Measurements from ENCODE around the gene SMIM34. TPM values are rescaled to one million over a fixed set of nuclear protein-coding genes. Genes with fewer than 3 reads are reported as not detected.
"Not testable (repeated sequence)": the region's sequence is repeated elsewhere in the genome, so short reads cannot be mapped to it uniquely, and the experiment has no call there.

Gene SMIM34
- total RNA-seq (under 1 TPM in 1 of 2 donors, not detected in 1; 0.81 TPM), polyA plus RNA-seq (ENCODE audit: insufficient read length in 6 of 6) (under 1 TPM; 0.26 to 0.95 (median 0.68) TPM)
- long read RNA-seq, donor 1 = 0 reads
- long read RNA-seq, donor 2 = 0 reads
- long read RNA-seq, donor 3 = 0 reads
- long read RNA-seq, donor 4 = 0 reads
- long read RNA-seq, donor 5 = 0 reads
- long read RNA-seq, donor 6 = 0 reads
- long read RNA-seq, donor 7 = 0 reads
- long read RNA-seq, donor 8 = 0 reads
- long read RNA-seq, donor 9 = 0 reads
- long read RNA-seq, donor 10, partial matches to known transcripts = 0 of 1 reads
- long read RNA-seq, donor 10, other reads (novel, unspliced or antisense) = 1 of 1 reads
- long read RNA-seq, donor 11 = 0 reads
- long read RNA-seq, donor 12 = 0 reads

GRCh38 chr21:34423805-34424204 lies at the start of gene SMIM34:
SMIM34 (minus strand) TSS chr21:34423951; CDS start chr21:34423839, 112 bp downstream.
- ATAC-seq; H3K27ac ChIP-seq; H3K36me3 ChIP-seq; intact Hi-C loops (cut with DNase I); DNase-seq; H3K4me3 ChIP-seq; H3K27me3 ChIP-seq; H3K9me3 ChIP-seq; H3K4me1 ChIP-seq: not testable (repeated sequence)

- DNase-seq; intact Hi-C loops (cut with DNase I); H3K27ac ChIP-seq; H3K4me1 ChIP-seq; H3K9me3 ChIP-seq; ATAC-seq; H3K27me3 ChIP-seq; H3K4me3 ChIP-seq; H3K36me3 ChIP-seq: not testable (repeated sequence)
Observed at GRCh38 chr21:34467333-34467732, 43.6 kb upstream of the SMIM34 start.

- ATAC-seq = peak; percentile 93
- H3K4me3 ChIP-seq; H3K9me3 ChIP-seq; H3K27ac ChIP-seq; DNase-seq; H3K4me1 ChIP-seq; H3K36me3 ChIP-seq; H3K27me3 ChIP-seq; intact Hi-C loops (cut with DNase I): not testable (repeated sequence)
Observed at GRCh38 chr21:34459426-34459825, 35.7 kb upstream of the SMIM34 start.

GRCh38 chr21:34458266-34458665 lies 34.5 kb upstream of the SMIM34 start:
- ATAC-seq; DNase-seq; intact Hi-C loops (cut with DNase I); H3K27me3 ChIP-seq; H3K4me3 ChIP-seq; H3K36me3 ChIP-seq; H3K4me1 ChIP-seq; H3K27ac ChIP-seq; H3K9me3 ChIP-seq: not testable (repeated sequence)

- H3K27me3 ChIP-seq; H3K9me3 ChIP-seq; DNase-seq; intact Hi-C loops (cut with DNase I); H3K4me3 ChIP-seq; H3K27ac ChIP-seq; H3K36me3 ChIP-seq; H3K4me1 ChIP-seq; ATAC-seq: not testable (repeated sequence)
Observed at GRCh38 chr21:34456180-34456579, 32.4 kb upstream of the SMIM34 start.

- H3K27ac ChIP-seq; intact Hi-C loops (cut with DNase I); H3K9me3 ChIP-seq; H3K36me3 ChIP-seq; H3K4me1 ChIP-seq; DNase-seq; H3K27me3 ChIP-seq; ATAC-seq; H3K4me3 ChIP-seq: not testable (repeated sequence)
Observed at GRCh38 chr21:34455628-34456027, 31.9 kb upstream of the SMIM34 start.

- intact Hi-C loops (cut with DNase I); H3K9me3 ChIP-seq; ATAC-seq; H3K4me3 ChIP-seq; H3K27ac ChIP-seq; H3K27me3 ChIP-seq; DNase-seq; H3K4me1 ChIP-seq; H3K36me3 ChIP-seq: not testable (repeated sequence)
Observed at GRCh38 chr21:34447018-34447417, 23.3 kb upstream of the SMIM34 start.

- H3K9me3 ChIP-seq; intact Hi-C loops (cut with DNase I): not testable (repeated sequence)
- ATAC-seq = peak; percentile 75
Observed at GRCh38 chr21:34443486-34443885, 19.7 kb upstream of the SMIM34 start.

GRCh38 chr21:34429710-34430109 lies 6.0 kb upstream of the SMIM34 start:
- H3K27ac ChIP-seq; H3K36me3 ChIP-seq; H3K9me3 ChIP-seq; H3K4me3 ChIP-seq; H3K4me1 ChIP-seq; DNase-seq; H3K27me3 ChIP-seq; intact Hi-C loops (cut with DNase I): not testable (repeated sequence)
- peak; percentile 68 for ATAC-seq

More at GRCh38 chr21:34443486-34443885, 19.7 kb upstream of the SMIM34 start:
- H3K27me3 ChIP-seq, H3K27ac ChIP-seq, H3K4me1 ChIP-seq, DNase-seq, H3K4me3 ChIP-seq, H3K36me3 ChIP-seq: not testable (repeated sequence)

- H3K27me3 ChIP-seq; H3K36me3 ChIP-seq; H3K4me1 ChIP-seq; H3K27ac ChIP-seq; ATAC-seq; intact Hi-C loops (cut with DNase I); DNase-seq; H3K4me3 ChIP-seq; H3K9me3 ChIP-seq: not testable (repeated sequence)
Observed at GRCh38 chr21:34428441-34428840, 4.7 kb upstream of the SMIM34 start.

- H3K9me3 ChIP-seq; H3K36me3 ChIP-seq; H3K4me3 ChIP-seq; intact Hi-C loops (cut with DNase I); ATAC-seq; H3K27ac ChIP-seq; DNase-seq; H3K27me3 ChIP-seq; H3K4me1 ChIP-seq: not testable (repeated sequence)
Observed at GRCh38 chr21:34427339-34427738, 3.6 kb upstream of the SMIM34 start.

- H3K4me1 ChIP-seq; H3K36me3 ChIP-seq; intact Hi-C loops (cut with DNase I); DNase-seq; H3K9me3 ChIP-seq; H3K27me3 ChIP-seq; ATAC-seq; H3K27ac ChIP-seq; H3K4me3 ChIP-seq: not testable (repeated sequence)
Observed at GRCh38 chr21:34417448-34418077, 6.2 kb downstream of the SMIM34 start.

- ATAC-seq; H3K27ac ChIP-seq; H3K4me1 ChIP-seq; intact Hi-C loops (cut with DNase I); DNase-seq; H3K4me3 ChIP-seq; H3K9me3 ChIP-seq; H3K36me3 ChIP-seq; H3K27me3 ChIP-seq: not testable (repeated sequence)
Observed at GRCh38 chr21:34407294-34407693, 16.5 kb downstream of the SMIM34 start.
